PC-9 (cell line): ENCODE measurements around the gene TENT4A. TPM values are rescaled to one million over a fixed set of nuclear protein-coding genes. Genes with fewer than 3 reads are reported as not detected.

Source experiments
- BruUV-seq: library from RNA; stranded (reverse); fragments of 400-500 nt; replicated peaks from 2 replicates; lab custom pipeline; 2021; lab: Mats Ljungman, UMichigan
- CTCF ChIA-PET: fragments of 300-600 bp; sonication (Branson Sonifier 250); formaldehyde crosslinking; loops from one replicate; lab custom pipeline; 2022; ENCODE audit warnings: antibody characterized with exemption; lab: Charles Lee
- POLR2A ChIA-PET: fragments of 300-600 bp; sonication (Branson Sonifier 250); formaldehyde crosslinking; loops from one replicate; lab custom pipeline; 2022; ENCODE audit warnings: antibody characterized with exemption; ENCODE audit not compliant: unreplicated experiment; lab: Charles Lee
- DNase-seq, 2 experiments: peaks; one replicate each; pipeline versions ENCODE4 v3.0.0 to v3.0.0-alpha.2; 2015 to 2022; ENCODE audit warnings: mixed read lengths in 1 of 2
- H2AFZ ChIP-seq: fragments of 200-600 bp; sonication (generic); 2 replicates; pipeline ENCODE4 v1.8.1; 2017; ENCODE audit warnings: antibody characterized with exemption
- H3F3A ChIP-seq: fragments of 200-600 bp; sonication (generic); 2 replicates; pipeline ENCODE4 v1.8.1; 2017; ENCODE audit warnings: antibody characterized with exemption, mild to moderate bottlenecking, low read depth; ENCODE audit not compliant: insufficient read depth
- H3K27ac ChIP-seq: fragments of 200-600 bp; sonication (generic); 2 replicates; pipeline ENCODE4 v1.6.1; 2016; ENCODE audit warnings: mixed run types
- H3K27me3 ChIP-seq: fragments of 200-600 bp; sonication (generic); 2 replicates; pipeline ENCODE4 v1.6.1; 2016; ENCODE audit warnings: low read depth, mixed run types; ENCODE audit not compliant: insufficient read depth
- H3K36me3 ChIP-seq: fragments of 200-600 bp; sonication (generic); 2 replicates; pipeline ENCODE4 v1.6.1; 2016; ENCODE audit warnings: low read depth, mixed run types
- H3K4me1 ChIP-seq: fragments of 200-600 bp; sonication (generic); replicated peaks from 2 replicates; pipeline ENCODE4 v1.6.1; 2016; ENCODE audit warnings: mixed run types; ENCODE audit not compliant: insufficient read depth
- H3K4me2 ChIP-seq: fragments of 200-600 bp; sonication (generic); 2 replicates; pipeline ENCODE4 v1.6.1; 2017; ENCODE audit warnings: mixed run types
- H3K4me3 ChIP-seq: fragments of 200-600 bp; sonication (generic); 2 replicates; pipeline ENCODE4 v1.6.1; 2016; ENCODE audit warnings: mixed run types
- H3K79me2 ChIP-seq: fragments of 200-600 bp; sonication (generic); 2 replicates; pipeline ENCODE4 v1.6.1; 2017; ENCODE audit warnings: low read depth, mixed run types
- H3K9me2 ChIP-seq: fragments of 200-600 bp; sonication (generic); 2 replicates; pipeline ENCODE4 v1.8.1; 2017; ENCODE audit warnings: mild to moderate bottlenecking; ENCODE audit not compliant: insufficient read depth
- H3K9me3 ChIP-seq: fragments of 200-600 bp; sonication (generic); 2 replicates; pipeline ENCODE4 v1.8.1; 2016; ENCODE audit warnings: low read depth; ENCODE audit not compliant: insufficient read depth
- H4K20me1 ChIP-seq: fragments of 200-600 bp; sonication (generic); 2 replicates; pipeline ENCODE4 v1.8.1; 2017; ENCODE audit not compliant: insufficient read depth
- CTCF ChIP-seq: fragments of 200-600 bp; sonication (generic); conservative IDR thresholded peaks from 2 replicates; pipeline ENCODE4 v1.6.1; 2017; ENCODE audit warnings: mixed run types, antibody characterized with exemption, mild to moderate bottlenecking, moderate library complexity
- EZH2 ChIP-seq: fragments of 200-600 bp; sonication (generic); IDR thresholded peaks from 2 replicates; pipeline ENCODE4 v1.8.0; 2017; ENCODE audit warnings: antibody characterized with exemption, low read depth
- intact Hi-C: fragments of 100-400 bp; cut with micrococcal nuclease; formaldehyde crosslinking; loops from one replicate; pipeline ENCODE4 v1.10.0; 2022; ENCODE audit not compliant: unreplicated experiment
- total RNA-seq: library from RNA; stranded (reverse); gene quantifications from 2 replicates; pipeline ENCODE4 v1.2.3, GENCODE V29; 2021

The TENT4A gene
- total RNA-seq, 1 experiment from 2014 or later = 84.8 TPM

GRCh38 chr5:6792376-6792775 is 79.1 kb downstream of the TENT4A start:
- no TSS peak for BruUV-seq
- H3K4me1 ChIP-seq = no peaks in the 10 kb centered on the region
- no peaks in the 10 kb centered on the region for H3K9me3 ChIP-seq
- DNase-seq = no peak
- POLR2A ChIA-PET = no interaction called here
- no peak overlapping the region for H3K27ac ChIP-seq
- no peak overlapping the region for H3K4me2 ChIP-seq
- CTCF ChIA-PET = no interaction called here
- no peaks in the 10 kb centered on the region for H3K9me2 ChIP-seq
- intact Hi-C loops = no loop called here
- TF ChIP-seq EZH2 (no peak), CTCF (no peak)
- H3F3A ChIP-seq = no peaks in the 10 kb centered on the region
- no peaks in the 10 kb centered on the region for H4K20me1 ChIP-seq
- H2AFZ ChIP-seq = no peak overlapping the region
- no peaks in the 10 kb centered on the region for H3K27me3 ChIP-seq
- no peak overlapping the region for H3K4me3 ChIP-seq
- H3K36me3 ChIP-seq = no peaks in the 10 kb centered on the region
- H3K79me2 ChIP-seq = no peaks in the 10 kb centered on the region

- no peak overlapping the region for H3K4me2 ChIP-seq
- H3K36me3 ChIP-seq = no peaks in the 10 kb centered on the region
- BruUV-seq = no TSS peak
- no peaks in the 10 kb centered on the region for H3K27me3 ChIP-seq
- DNase-seq = no peak
- no peaks in the 10 kb centered on the region for H3K79me2 ChIP-seq
- no peak for TF ChIP-seq CTCF
- no peak for TF ChIP-seq EZH2
- ChIA-PET CTCF (no interaction called here), POLR2A (no interaction called here)
- no peak overlapping the region for H3K27ac ChIP-seq
- no peaks in the 10 kb centered on the region for H3K9me2 ChIP-seq
- H3K9me3 ChIP-seq = no peaks in the 10 kb centered on the region
- no peaks in the 10 kb centered on the region for H3K4me1 ChIP-seq
- H3F3A ChIP-seq = no peaks in the 10 kb centered on the region
- intact Hi-C loops = no loop called here
- no peak overlapping the region for H2AFZ ChIP-seq
- no peak overlapping the region for H3K4me3 ChIP-seq
- H4K20me1 ChIP-seq = no peaks in the 10 kb centered on the region
Measured at GRCh38 chr5:6792911-6793471, 79.8 kb downstream of the TENT4A start.

- no peak overlapping the region for H3K4me3 ChIP-seq
- no peak overlapping the region for H3K4me2 ChIP-seq
- no peaks in the 10 kb centered on the region for H4K20me1 ChIP-seq
- BruUV-seq = no TSS peak
- no peaks in the 10 kb centered on the region for H3K36me3 ChIP-seq
- intact Hi-C loops = no loop called here
- no peak overlapping the region for H3K27ac ChIP-seq
- no peaks in the 10 kb centered on the region for H3K4me1 ChIP-seq
- ChIA-PET CTCF (no interaction called here), POLR2A (interaction anchor here (0.6 kb wide), 1 partner anchor 1113 kb away, joined by 3 read pairs; no protein-coding TSS in a partner anchor)
- DNase-seq = peak in 1 of 2 experiments; percentile 23
- H3K27me3 ChIP-seq = no peaks in the 10 kb centered on the region
- TF ChIP-seq EZH2 (no peak), CTCF (no peak)
- H3K79me2 ChIP-seq = no peaks in the 10 kb centered on the region
- H3K9me2 ChIP-seq = no peaks in the 10 kb centered on the region
- no peak overlapping the region for H2AFZ ChIP-seq
- no peaks in the 10 kb centered on the region for H3F3A ChIP-seq
- no peaks in the 10 kb centered on the region for H3K9me3 ChIP-seq
Measured at GRCh38 chr5:6801236-6801635, 88.0 kb downstream of the TENT4A start.
